KG1 (cell line): ENCODE results near the gene TFF3.

ENCODE experiments used
- DNase-seq: peaks from one replicate; lab custom pipeline; 2025; lab: John Stamatoyannopoulos, UW

TFF3 gene

DNA sequence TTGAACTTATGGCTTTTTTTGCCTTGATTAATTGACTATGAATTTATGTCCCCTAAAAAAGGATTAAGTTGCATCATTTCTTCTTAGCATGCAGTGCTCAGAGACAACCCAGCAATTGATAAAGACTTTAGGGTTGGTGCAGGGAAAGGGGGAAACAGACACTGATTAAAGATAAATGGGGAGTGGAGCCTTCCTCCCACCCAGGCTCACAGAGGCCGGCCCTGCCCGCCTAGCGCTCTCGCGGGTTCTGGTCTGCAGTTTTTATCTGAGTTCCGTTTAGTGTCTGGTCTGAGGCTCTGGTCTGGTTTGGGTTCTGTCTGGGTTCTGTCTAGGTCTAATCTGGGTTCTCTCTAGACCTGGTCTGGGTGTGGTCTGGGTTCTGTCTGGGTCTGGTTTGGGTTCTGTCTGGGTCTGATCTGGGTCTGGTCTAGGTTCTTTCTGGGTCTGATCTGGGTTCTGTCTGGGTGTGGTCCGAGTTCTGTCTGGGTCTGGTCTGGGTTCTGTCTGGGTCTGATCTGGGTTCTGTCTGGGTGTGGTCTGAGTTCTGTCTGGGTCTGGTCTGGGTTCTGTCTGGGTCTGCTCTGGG, 48.1 kb downstream of the TFF3 start:
- DNase-seq: peak; percentile 22

DNA sequence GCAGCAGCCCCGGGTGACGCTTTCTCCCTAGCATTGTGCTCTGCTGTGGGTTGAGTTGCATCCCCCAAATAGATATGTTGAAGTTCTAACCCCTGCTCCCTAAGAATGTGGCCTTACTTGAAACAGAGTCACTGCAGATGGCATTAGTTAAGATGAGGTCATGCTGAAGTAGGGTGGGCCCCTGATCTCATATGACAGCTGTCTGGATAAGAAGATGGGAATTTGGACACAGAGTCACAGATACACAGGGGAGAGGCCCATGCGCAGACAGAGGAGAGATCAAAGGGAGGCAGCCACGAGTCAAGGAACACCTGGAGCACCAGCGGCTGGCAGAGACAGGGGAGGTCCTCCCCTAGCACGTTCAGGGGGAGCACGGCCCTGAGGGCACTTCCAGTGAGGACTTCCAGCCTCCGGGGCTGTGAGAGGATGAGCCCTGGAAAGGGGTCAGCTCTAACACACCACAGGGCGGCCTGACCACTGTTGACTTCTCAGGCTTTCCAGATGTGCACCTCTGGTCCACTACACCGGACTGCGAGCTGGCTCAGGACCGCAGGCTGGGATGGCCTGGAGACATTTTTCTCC, 49.9 kb downstream of the TFF3 start:
- DNase-seq: no peak

DNA sequence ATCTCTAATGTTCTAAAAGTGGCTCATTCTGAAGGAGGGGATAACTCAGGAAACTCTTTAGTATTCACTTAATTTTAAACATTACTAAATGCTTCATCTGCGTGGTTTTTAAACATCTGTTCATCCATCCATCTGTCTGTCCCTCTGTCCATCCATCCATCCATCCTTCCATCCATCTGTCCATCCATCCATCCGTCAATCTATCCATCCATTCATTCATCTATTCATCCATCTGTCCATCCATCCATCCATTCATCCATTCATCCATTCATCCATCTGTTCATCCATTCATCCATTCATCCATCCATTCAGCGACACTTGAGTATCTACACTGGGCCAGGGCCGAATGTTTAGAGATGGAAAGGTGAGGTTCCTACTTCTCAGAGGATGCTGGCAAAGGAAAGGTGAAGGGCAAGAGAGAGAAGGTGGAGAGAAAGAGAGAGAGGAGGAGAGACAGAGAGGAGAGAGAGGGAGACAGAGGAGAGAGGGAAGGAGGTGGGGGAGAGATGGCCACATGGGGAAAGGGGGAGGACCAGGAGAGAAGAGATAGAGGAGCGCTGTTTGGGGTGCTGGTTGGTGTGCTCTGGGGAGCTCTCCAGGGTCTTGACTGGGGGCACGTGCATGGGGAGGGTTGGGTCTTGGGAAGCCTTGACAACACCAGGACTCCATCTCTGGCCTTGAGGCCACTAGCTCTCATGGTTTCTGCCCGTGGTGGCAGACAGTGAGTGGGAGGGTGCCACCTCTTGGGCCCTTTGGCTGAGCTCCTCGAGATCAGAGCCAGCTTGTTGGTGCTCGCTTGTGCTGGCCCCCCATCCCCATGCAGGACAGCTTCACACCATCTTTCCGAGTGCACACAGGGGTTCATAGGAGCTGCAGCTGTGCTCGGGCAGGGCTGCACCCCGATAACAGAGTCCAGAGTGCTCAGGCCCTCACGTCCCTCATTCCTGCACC, 50.7 kb downstream of the TFF3 start:
- DNase-seq: no peak

DNA sequence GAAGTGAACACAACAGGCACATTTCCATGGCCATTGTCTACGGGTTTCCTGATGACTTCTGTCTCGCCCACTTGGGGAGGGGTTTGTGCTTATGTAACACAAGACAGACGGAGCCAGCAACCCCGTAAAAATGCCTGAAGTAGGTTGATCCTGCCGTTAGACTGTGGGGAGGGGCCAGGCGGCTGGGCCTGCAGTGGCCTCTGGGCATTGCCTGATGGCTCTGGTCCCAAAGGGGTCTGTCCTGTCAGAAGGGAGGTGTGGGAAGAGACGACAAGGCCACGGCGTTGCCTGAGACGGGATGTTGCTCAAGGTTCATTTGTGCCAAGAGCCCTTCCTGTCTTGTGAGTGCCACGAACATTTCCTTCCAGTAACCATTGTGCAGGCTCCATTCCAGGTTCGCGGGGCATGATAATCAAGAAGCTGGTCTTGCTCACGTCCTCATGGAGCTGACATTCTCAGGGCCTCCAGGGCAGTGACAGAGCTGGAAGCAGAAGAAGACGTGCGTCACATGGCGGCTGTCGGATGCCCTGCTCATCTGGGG, 51.5 kb downstream of the TFF3 start:
- DNase-seq: no peak

DNA sequence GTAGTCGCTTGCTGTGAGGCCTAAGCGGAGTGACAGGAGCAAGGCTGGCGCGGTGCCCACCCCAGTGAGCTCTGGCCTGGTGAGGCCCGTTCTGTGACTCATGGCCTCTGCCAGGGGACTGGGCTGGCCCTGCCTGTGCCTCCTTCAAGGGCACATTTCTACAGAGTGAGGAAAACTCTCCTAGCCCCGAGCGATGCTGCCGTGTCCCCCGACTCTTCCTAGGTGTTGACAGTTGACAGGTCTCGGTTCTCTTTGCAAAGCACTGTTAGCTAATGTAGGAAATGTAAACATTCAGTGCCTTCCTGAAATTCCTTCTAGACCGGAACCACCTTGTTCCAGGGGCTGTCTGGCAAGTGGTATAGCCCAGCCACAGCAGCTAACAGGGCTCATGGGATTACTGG, 52.4 kb downstream of the TFF3 start:
- DNase-seq: no peak

DNA sequence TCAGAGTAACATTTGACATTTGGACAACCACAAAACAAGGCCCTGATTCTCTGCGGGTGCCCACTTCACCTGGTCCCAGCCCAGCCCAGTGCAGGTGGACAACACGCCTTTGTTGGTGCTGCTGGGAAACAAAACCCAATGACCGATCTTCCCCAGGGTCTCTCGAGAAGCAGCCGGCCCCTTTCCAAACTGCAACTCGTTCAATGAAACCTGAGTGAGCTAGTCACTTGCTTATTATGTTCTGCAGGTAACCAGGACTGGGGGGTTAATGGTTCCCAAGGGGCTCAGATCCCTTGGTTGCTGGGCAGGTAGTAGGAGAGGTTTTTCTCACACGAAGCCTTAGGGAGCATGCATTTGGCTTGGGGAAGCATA, 53.4 kb downstream of the TFF3 start:
- DNase-seq: no peak
